Glomerular visceral epithelial cell (primary cell): ENCODE results near the gene NOVA2.

Experiments
- DNase-seq: peaks from one replicate; pipeline ENCODE4 v3.0.0-alpha.2; 2016; ENCODE audit errors: extremely low spot score

The NOVA2 gene

GRCh38 chr19:45924891-45925447 lies 48.7 kb downstream of the NOVA2 start:
- DNase-seq: no peak

- DNase-seq: peak; percentile 21
Observed at GRCh38 chr19:45922281-45922680, 51.4 kb downstream of the NOVA2 start.

- DNase-seq: no peak
Observed at GRCh38 chr19:45920458-45920857, 53.2 kb downstream of the NOVA2 start.

GRCh38 chr19:45919678-45920077 lies 54.0 kb downstream of the NOVA2 start:
- DNase-seq: no peak

- DNase-seq: no peak
Observed at GRCh38 chr19:45918721-45919120, 54.9 kb downstream of the NOVA2 start.

GRCh38 chr19:45917421-45918091 lies 56.1 kb downstream of the NOVA2 start:
- DNase-seq: no peak

- no peak for DNase-seq
Observed at GRCh38 chr19:45913874-45914830, 59.5 kb downstream of the NOVA2 start, which contains the start of gene NANOS2. Gene NANOS2, minus strand, starts transcription at chr19:45914778. Its CDS starts 85 bp downstream, at chr19:45914693.

- DNase-seq: no peak
Observed at GRCh38 chr19:45911291-45911690, 62.4 kb downstream of the NOVA2 start.

GRCh38 chr19:45908956-45909355 lies 64.7 kb downstream of the NOVA2 start:
- DNase-seq: no peak

- no peak for DNase-seq
Observed at GRCh38 chr19:45906221-45906620, 67.4 kb downstream of the NOVA2 start.

GRCh38 chr19:45905011-45905410 lies 68.7 kb downstream of the NOVA2 start:
- no peak for DNase-seq

- peak; percentile 99 for DNase-seq
Observed at GRCh38 chr19:45902651-45903625, 70.7 kb downstream of the NOVA2 start.

GRCh38 chr19:45901912-45902650 lies 71.6 kb downstream of the NOVA2 start, which contains the start of gene MYPOP:
Gene MYPOP, minus strand, starts transcription at chr19:45902613. Its CDS starts 840 bp downstream, at chr19:45901773.
- no peak for DNase-seq

- no peak for DNase-seq
Observed at GRCh38 chr19:45901432-45901911, 72.2 kb downstream of the NOVA2 start.

GRCh38 chr19:45900738-45901431 lies 72.8 kb downstream of the NOVA2 start:
- no peak for DNase-seq

GRCh38 chr19:45899919-45900589 lies 73.6 kb downstream of the NOVA2 start:
- DNase-seq: no peak

GRCh38 chr19:45899253-45899652 lies 74.4 kb downstream of the NOVA2 start:
- DNase-seq: no peak

- no peak for DNase-seq
Observed at GRCh38 chr19:45897261-45897812, 76.3 kb downstream of the NOVA2 start.
